ENCODE results near the gene FBXO21. TPM values are rescaled to one million over a fixed set of nuclear protein-coding genes. Genes with fewer than 3 reads are reported as not detected.

FBXO21 gene
- total and polyA plus RNA-seq, 2 experiments from 2014 or later = 46.3 to 84.2 TPM

DNA sequence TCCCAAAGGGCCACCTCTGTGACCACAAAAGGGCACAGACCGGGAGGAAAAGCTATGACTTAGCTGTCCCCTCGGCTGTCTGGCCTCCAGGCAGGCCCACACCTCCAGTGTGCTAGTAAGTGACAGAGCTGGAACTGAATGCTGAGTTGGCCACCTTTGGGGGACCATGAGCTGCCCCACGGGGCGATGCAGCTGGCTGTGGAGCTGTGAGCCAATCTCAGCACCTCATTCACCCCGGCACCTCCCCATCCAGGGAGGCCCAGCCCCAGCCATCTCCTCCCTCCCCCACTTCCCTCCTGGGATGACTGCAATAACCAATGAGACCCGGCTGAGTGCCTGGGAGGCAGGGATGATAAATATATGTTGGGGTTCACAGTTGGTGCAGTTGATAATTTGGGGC is 78.9 kb downstream of the FBXO21 start:
- H3K27ac ChIP-seq (ENCODE audit: low read depth) = no peak overlapping the region
- Mint-ChIP-seq H3K27ac (peak overlapping the region; percentile 59; the same call in 1 of the 2 replicates), H3K4me1 (peaks cover 16% of the 10 kb centered on the region), H3K27me3 (ENCODE audit: insufficient read depth, low read depth, poor library complexity) (peaks cover 8% of the 10 kb centered on the region), H3K4me3 (peak overlapping the region; percentile 24; the same call in 1 of the 3 replicates), H3K9me3 (no peaks in the 10 kb centered on the region), H3K36me3 (ENCODE audit: low read depth) (no peaks in the 10 kb centered on the region)
- no peak for TF ChIP-seq ZNF331 (CRISPR knock-in tag; IDR thresholded peaks at IDR 0.05; ENCODE audit: low read depth)
- TF ChIP-seq EZH2 (IDR thresholded peaks at IDR 0.05; ENCODE audit: low read depth, unreplicated experiment) = no peak
- H3K4me1 ChIP-seq (ENCODE audit: insufficient read depth) = peaks cover 9% of the 10 kb centered on the region
- ATAC-seq = peak; percentile 89
- H3K4me3 ChIP-seq = no peak overlapping the region
- H3K79me2 ChIP-seq (replicated peaks; ENCODE audit: insufficient read depth) = no peaks in the 10 kb centered on the region
- no peaks in the 10 kb centered on the region for H3K36me3 ChIP-seq (ENCODE audit: insufficient read depth)
- H3K4me2 ChIP-seq = peak overlapping the region; percentile 64; the same call in 1 of the 2 replicates
- H3K9me2 ChIP-seq (ENCODE audit: insufficient read depth) = no peaks in the 10 kb centered on the region
- H4K20me1 ChIP-seq (replicated peaks; ENCODE audit: insufficient read depth) = no peaks in the 10 kb centered on the region
- peak overlapping the region; percentile 97 for H2AFZ ChIP-seq
- peak; percentile 64 for DNase-seq (ENCODE audit: low spot score)
- no peaks in the 10 kb centered on the region for H3K27me3 ChIP-seq (ENCODE audit: insufficient read depth)
- no peaks in the 10 kb centered on the region for H3F3A ChIP-seq (replicated peaks; ENCODE audit: low read depth)

DNA sequence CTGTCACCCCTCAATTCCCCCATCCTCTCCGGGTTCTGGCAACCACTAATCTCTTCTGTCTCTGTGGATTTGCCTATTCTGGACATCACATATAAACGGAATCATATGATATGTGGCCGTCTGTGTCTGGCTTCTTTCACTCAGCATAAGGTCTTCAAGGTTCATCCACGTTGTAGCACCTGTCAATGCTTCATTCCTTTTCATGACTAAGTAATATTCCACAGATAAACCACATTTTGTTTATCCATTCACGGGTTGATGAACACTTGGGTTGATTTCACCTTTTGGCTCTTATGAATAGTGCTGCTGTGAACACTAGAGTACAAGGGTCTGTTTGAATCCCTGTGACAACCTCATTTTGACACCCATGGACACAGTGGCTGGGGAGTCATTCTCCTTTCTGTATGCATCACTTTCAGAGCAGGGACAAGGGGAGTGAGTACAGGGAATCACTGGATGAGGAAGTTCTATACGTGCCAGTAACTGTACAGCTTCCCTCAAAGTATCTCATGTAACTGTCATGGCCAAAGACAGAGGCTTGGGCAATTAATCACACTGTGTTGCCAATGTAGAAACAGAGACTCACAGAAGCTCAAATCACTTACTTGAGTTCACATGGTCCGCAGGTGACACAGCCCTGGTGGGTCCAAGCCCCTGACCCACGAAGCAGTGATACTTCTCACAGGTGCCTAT is 80.2 kb downstream of the FBXO21 start:
- no peaks in the 10 kb centered on the region for H3K27me3 ChIP-seq (ENCODE audit: insufficient read depth)
- no peaks in the 10 kb centered on the region for H3K36me3 Mint-ChIP-seq (ENCODE audit: low read depth)

More for the DNA sequence above, 80.2 kb downstream of the FBXO21 start:
- peaks cover 16% of the 10 kb centered on the region for H3K4me1 Mint-ChIP-seq
- H3K4me3 Mint-ChIP-seq = no peak overlapping the region
- Histone ChIP-seq H3K27ac (ENCODE audit: low read depth) (no peak overlapping the region), H3K4me3 (no peak overlapping the region), H3K79me2 (replicated peaks; ENCODE audit: insufficient read depth) (no peaks in the 10 kb centered on the region), H3K36me3 (ENCODE audit: insufficient read depth) (no peaks in the 10 kb centered on the region), H3F3A (replicated peaks; ENCODE audit: low read depth) (no peaks in the 10 kb centered on the region), H3K9me2 (ENCODE audit: insufficient read depth) (no peaks in the 10 kb centered on the region), H3K4me1 (ENCODE audit: insufficient read depth) (peaks cover 9% of the 10 kb centered on the region), H3K4me2 (no peak overlapping the region), H2AFZ (no peak overlapping the region), H4K20me1 (replicated peaks; ENCODE audit: insufficient read depth) (no peaks in the 10 kb centered on the region)
- ATAC-seq (no peak), DNase-seq (ENCODE audit: low spot score) (no peak)
- no peaks in the 10 kb centered on the region for H3K9me3 Mint-ChIP-seq
- peaks cover 8% of the 10 kb centered on the region for H3K27me3 Mint-ChIP-seq (ENCODE audit: insufficient read depth, low read depth, poor library complexity)
- no peak overlapping the region for H3K27ac Mint-ChIP-seq
- TF ChIP-seq, protein P1, sequence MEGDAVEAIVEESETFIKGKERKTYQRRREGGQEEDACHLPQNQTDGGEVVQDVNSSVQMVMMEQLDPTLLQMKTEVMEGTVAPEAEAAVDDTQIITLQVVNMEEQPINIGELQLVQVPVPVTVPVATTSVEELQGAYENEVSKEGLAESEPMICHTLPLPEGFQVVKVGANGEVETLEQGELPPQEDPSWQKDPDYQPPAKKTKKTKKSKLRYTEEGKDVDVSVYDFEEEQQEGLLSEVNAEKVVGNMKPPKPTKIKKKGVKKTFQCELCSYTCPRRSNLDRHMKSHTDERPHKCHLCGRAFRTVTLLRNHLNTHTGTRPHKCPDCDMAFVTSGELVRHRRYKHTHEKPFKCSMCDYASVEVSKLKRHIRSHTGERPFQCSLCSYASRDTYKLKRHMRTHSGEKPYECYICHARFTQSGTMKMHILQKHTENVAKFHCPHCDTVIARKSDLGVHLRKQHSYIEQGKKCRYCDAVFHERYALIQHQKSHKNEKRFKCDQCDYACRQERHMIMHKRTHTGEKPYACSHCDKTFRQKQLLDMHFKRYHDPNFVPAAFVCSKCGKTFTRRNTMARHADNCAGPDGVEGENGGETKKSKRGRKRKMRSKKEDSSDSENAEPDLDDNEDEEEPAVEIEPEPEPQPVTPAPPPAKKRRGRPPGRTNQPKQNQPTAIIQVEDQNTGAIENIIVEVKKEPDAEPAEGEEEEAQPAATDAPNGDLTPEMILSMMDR (conservative IDR thresholded peaks at IDR 0.05; ENCODE audit: low read depth in 2 of 2) = no peak
- no peak for TF ChIP-seq POLR2AphosphoS5 (IDR thresholded peaks at IDR 0.05; ENCODE audit: low read depth)
- TF ChIP-seq ZNF331 (CRISPR knock-in tag; IDR thresholded peaks at IDR 0.05; ENCODE audit: low read depth) = no peak
- TF ChIP-seq, protein P2, sequence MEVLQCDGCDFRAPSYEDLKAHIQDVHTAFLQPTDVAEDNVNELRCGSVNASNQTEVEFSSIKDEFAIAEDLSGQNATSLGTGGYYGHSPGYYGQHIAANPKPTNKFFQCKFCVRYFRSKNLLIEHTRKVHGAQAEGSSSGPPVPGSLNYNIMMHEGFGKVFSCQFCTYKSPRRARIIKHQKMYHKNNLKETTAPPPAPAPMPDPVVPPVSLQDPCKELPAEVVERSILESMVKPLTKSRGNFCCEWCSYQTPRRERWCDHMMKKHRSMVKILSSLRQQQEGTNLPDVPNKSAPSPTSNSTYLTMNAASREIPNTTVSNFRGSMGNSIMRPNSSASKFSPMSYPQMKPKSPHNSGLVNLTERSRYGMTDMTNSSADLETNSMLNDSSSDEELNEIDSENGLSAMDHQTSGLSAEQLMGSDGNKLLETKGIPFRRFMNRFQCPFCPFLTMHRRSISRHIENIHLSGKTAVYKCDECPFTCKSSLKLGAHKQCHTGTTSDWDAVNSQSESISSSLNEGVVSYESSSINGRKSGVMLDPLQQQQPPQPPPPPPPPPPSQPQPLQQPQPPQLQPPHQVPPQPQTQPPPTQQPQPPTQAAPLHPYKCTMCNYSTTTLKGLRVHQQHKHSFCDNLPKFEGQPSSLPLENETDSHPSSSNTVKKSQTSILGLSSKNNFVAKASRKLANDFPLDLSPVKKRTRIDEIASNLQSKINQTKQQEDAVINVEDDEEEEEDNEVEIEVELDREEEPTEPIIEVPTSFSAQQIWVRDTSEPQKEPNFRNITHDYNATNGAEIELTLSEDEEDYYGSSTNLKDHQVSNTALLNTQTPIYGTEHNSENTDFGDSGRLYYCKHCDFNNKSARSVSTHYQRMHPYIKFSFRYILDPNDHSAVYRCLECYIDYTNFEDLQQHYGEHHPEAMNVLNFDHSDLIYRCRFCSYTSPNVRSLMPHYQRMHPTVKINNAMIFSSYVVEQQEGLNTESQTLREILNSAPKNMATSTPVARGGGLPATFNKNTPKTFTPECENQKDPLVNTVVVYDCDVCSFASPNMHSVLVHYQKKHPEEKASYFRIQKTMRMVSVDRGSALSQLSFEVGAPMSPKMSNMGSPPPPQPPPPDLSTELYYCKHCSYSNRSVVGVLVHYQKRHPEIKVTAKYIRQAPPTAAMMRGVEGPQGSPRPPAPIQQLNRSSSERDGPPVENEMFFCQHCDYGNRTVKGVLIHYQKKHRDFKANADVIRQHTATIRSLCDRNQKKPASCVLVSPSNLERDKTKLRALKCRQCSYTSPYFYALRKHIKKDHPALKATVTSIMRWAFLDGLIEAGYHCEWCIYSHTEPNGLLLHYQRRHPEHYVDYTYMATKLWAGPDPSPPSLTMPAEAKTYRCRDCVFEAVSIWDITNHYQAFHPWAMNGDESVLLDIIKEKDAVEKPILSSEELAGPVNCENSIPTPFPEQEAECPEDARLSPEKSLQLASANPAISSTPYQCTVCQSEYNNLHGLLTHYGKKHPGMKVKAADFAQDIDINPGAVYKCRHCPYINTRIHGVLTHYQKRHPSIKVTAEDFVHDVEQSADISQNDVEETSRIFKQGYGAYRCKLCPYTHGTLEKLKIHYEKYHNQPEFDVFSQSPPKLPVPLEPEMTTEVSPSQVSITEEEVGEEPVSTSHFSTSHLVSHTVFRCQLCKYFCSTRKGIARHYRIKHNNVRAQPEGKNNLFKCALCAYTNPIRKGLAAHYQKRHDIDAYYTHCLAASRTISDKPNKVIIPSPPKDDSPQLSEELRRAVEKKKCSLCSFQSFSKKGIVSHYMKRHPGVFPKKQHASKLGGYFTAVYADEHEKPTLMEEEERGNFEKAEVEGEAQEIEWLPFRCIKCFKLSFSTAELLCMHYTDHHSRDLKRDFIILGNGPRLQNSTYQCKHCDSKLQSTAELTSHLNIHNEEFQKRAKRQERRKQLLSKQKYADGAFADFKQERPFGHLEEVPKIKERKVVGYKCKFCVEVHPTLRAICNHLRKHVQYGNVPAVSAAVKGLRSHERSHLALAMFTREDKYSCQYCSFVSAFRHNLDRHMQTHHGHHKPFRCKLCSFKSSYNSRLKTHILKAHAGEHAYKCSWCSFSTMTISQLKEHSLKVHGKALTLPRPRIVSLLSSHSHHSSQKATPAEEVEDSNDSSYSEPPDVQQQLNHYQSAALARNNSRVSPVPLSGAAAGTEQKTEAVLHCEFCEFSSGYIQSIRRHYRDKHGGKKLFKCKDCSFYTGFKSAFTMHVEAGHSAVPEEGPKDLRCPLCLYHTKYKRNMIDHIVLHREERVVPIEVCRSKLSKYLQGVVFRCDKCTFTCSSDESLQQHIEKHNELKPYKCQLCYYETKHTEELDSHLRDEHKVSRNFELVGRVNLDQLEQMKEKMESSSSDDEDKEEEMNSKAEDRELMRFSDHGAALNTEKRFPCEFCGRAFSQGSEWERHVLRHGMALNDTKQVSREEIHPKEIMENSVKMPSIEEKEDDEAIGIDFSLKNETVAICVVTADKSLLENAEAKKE (CRISPR knock-in tag; IDR thresholded peaks at IDR 0.05) = no peak
- no peak for TF ChIP-seq CREB1 (CRISPR knock-in tag; IDR thresholded peaks at IDR 0.05; ENCODE audit: low read depth)
- no peak for TF ChIP-seq ZNF114 (CRISPR knock-in tag; IDR thresholded peaks at IDR 0.05)
- TF ChIP-seq STAT1 (IDR thresholded peaks at IDR 0.05; ENCODE audit: unreplicated experiment) = no peak
- TF ChIP-seq, protein P3, sequence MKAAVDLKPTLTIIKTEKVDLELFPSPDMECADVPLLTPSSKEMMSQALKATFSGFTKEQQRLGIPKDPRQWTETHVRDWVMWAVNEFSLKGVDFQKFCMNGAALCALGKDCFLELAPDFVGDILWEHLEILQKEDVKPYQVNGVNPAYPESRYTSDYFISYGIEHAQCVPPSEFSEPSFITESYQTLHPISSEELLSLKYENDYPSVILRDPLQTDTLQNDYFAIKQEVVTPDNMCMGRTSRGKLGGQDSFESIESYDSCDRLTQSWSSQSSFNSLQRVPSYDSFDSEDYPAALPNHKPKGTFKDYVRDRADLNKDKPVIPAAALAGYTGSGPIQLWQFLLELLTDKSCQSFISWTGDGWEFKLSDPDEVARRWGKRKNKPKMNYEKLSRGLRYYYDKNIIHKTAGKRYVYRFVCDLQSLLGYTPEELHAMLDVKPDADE (IDR thresholded peaks at IDR 0.05) = no peak
- no peak for TF ChIP-seq NANOG (IDR thresholded peaks at IDR 0.05; ENCODE audit: borderline replicate concordance)
